Gastrocnemius medialis (tissue), 4 donors: Measurements from ENCODE around the gene ZFYVE28.

Experiments used
- CTCF ChIP-seq, 5 experiments: fragments of 450-650 bp in 3 of 5; fragments of 200-600 bp in 2 of 5; sonication (generic) in 2 of 5; IDR thresholded peaks in 4 of 5; conservative IDR thresholded peaks in 1 of 5; 1 replicate in 4 of 5; 2 replicates in 1 of 5; pipeline ENCODE4 v1.5.1; 2016 to 2019; ENCODE audit warnings: antibody characterized with exemption in 5 of 5, mild to moderate bottlenecking in 3 of 5, moderate library complexity in 3 of 5
- POLR2A ChIP-seq, 2 donors: fragments of 450-650 bp; IDR thresholded peaks; one replicate each; pipeline ENCODE4 v1.6.1; 2017; ENCODE audit warnings: antibody characterized with exemption in 2 of 2, mild to moderate bottlenecking in 2 of 2, moderate library complexity in 2 of 2

- TF ChIP-seq CTCF (IDR thresholded peaks at IDR 0.05 in 4 of 5, conservative IDR thresholded peaks at IDR 0.05 in 1 of 5): no peak
- TF ChIP-seq POLR2A (IDR thresholded peaks at IDR 0.05): no peak
Measured at GRCh38 chr4:2363056-2363721, 55.3 kb downstream of the ZFYVE28 start.
